SK-N-SH treated with all-trans-retinoic acid at 6 μM for 48 hours (cell line): ENCODE measurements around the gene GTF2H1.

Source experiments
- CREB5 ChIP-seq: fragments of 250-450 bp; sonication (Bioruptor Pico); IDR thresholded peaks from 2 replicates; pipeline ENCODE4 v1.5.1; 2020; ENCODE audit warnings: low read depth, mild to moderate bottlenecking, moderate library complexity
- CSDC2 ChIP-seq: fragments of 250-450 bp; sonication (Bioruptor Pico); IDR thresholded peaks from 2 replicates; pipeline ENCODE4 v1.5.0; 2020; ENCODE audit warnings: mild to moderate bottlenecking, moderate library complexity
- CSRNP3 ChIP-seq: fragments of 250-450 bp; sonication (Bioruptor Pico); IDR thresholded peaks from 2 replicates; pipeline ENCODE4 v1.5.1; 2021; ENCODE audit warnings: mild to moderate bottlenecking, moderate library complexity
- OSR1 ChIP-seq: fragments of 250-450 bp; sonication (Bioruptor Pico); IDR thresholded peaks from 2 replicates; pipeline ENCODE4 v1.8.0; 2022; ENCODE audit warnings: moderate library complexity, mild to moderate bottlenecking, inconsistent platforms
- PATZ1 ChIP-seq: fragments of 250-450 bp; sonication (Bioruptor Pico); IDR thresholded peaks from 2 replicates; pipeline ENCODE4 v1.8.0; 2020; ENCODE audit warnings: mild to moderate bottlenecking, moderate library complexity, borderline replicate concordance
- PPARA ChIP-seq: fragments of 250-450 bp; sonication (Bioruptor Pico); IDR thresholded peaks from 2 replicates; pipeline ENCODE4 v1.5.0; 2020; ENCODE audit warnings: mild to moderate bottlenecking, borderline replicate concordance
- RARB ChIP-seq: fragments of 250-450 bp; sonication (Bioruptor Pico); IDR thresholded peaks from 2 replicates; pipeline ENCODE4 v1.8.0; 2021; ENCODE audit warnings: mild to moderate bottlenecking, moderate library complexity
- SNAI2 ChIP-seq: fragments of 250-450 bp; sonication (Bioruptor Pico); IDR thresholded peaks from 2 replicates; pipeline ENCODE4 v1.5.0; 2020; ENCODE audit warnings: mild to moderate bottlenecking, moderate library complexity
- TCF4 ChIP-seq: fragments of 250-450 bp; sonication (Bioruptor Pico); IDR thresholded peaks from 2 replicates; pipeline ENCODE4 v1.8.0; 2021; ENCODE audit warnings: mild to moderate bottlenecking, moderate library complexity, borderline replicate concordance
- ZFP30 ChIP-seq: fragments of 450-650 bp; formaldehyde crosslinking; IDR thresholded peaks from 2 replicates; pipeline ENCODE4 v1.5.0; 2022; ENCODE audit warnings: mild to moderate bottlenecking, moderate library complexity
- ZNF8 ChIP-seq: fragments of 450-650 bp; formaldehyde crosslinking; IDR thresholded peaks from 2 replicates; pipeline ENCODE4 v1.5.0; 2020; ENCODE audit warnings: mild to moderate bottlenecking, moderate library complexity

DNA sequence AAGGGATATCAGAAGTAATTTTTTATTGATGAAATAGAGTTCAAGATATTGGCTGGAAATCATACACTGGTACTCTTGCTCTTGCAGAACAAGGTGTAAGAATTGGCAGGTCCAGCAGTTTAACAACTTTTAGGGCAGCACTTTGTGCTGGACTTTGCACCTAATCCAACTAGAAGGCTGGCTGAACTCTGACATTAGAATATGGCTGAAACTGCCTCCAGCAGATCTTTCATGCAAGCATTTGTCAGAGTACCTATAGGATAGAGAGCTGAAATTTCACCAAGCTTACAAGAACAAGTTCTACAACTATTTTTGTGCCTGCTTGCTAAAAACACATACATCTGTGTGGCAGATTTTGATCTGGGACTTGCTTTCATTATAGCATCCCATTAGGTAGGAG is 17.6 kb upstream of the GTF2H1 start:
- TF ChIP-seq ZNF8 (CRISPR knock-in tag): no peak
- TF ChIP-seq CSRNP3 (CRISPR knock-in tag): no peak
- TF ChIP-seq TCF4 (CRISPR knock-in tag): no peak
- TF ChIP-seq CREB5: no peak
- TF ChIP-seq CSDC2 (CRISPR knock-in tag): no peak
- no peak for TF ChIP-seq ZFP30 (CRISPR knock-in tag)
- no peak for TF ChIP-seq OSR1 (CRISPR knock-in tag)
- no peak for TF ChIP-seq PPARA (CRISPR knock-in tag)
- TF ChIP-seq RARB (CRISPR knock-in tag): no peak
- TF ChIP-seq PATZ1: no peak
- no peak for TF ChIP-seq SNAI2
